Breast epithelium (tissue), 3 donors: Measurements from ENCODE around the gene ECT2.

Experiments
- POLR2A ChIP-seq: fragments of 450-650 bp; IDR thresholded peaks from one replicate; pipeline ENCODE4 v1.6.1; 2016; ENCODE audit warnings: antibody characterized with exemption, mild to moderate bottlenecking, moderate library complexity
- TF ChIP-seq, protein P1 (sequence below), 3 donors: fragments of 450-650 bp; IDR thresholded peaks; one replicate each; pipeline ENCODE4 v1.5.1; 2016 to 2017; ENCODE audit warnings: antibody characterized with exemption in 3 of 3, mild to moderate bottlenecking in 3 of 3, moderate library complexity in 3 of 3

DNA sequence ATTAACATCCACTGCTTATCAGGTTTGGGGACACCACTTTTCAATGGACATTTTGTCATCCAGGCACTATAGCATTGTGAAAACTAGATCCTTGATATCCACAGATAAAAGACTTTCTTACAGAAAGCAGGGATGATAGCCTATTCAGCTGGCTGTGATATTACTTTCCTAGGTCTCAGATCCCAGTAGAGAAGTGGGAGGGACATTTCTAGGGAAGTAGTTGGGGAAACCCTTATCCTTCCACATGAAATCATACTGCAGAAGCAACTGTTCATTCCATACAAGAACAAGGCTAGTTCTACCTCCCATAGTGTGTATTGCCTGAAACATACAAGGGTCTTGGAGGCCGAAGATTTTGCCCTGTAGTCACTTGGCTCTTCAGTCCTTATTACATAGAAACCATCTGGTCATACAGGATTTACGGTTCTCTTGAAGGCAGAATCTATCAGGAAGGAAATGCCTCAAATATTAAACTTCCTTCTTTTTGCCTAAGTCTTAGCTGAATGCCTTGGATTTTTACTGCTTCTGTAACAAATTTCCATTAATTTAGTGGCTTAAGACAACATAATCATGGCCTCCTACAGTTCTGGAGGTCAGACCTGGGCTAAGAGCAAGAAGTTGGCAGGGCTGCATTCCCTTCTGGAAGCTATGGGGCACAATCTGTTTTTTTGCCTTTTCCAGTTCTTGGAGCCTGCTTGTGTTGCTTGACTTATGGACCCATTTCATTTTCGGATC lies 119.4 kb downstream of the ECT2 start:
- TF ChIP-seq, protein P1, sequence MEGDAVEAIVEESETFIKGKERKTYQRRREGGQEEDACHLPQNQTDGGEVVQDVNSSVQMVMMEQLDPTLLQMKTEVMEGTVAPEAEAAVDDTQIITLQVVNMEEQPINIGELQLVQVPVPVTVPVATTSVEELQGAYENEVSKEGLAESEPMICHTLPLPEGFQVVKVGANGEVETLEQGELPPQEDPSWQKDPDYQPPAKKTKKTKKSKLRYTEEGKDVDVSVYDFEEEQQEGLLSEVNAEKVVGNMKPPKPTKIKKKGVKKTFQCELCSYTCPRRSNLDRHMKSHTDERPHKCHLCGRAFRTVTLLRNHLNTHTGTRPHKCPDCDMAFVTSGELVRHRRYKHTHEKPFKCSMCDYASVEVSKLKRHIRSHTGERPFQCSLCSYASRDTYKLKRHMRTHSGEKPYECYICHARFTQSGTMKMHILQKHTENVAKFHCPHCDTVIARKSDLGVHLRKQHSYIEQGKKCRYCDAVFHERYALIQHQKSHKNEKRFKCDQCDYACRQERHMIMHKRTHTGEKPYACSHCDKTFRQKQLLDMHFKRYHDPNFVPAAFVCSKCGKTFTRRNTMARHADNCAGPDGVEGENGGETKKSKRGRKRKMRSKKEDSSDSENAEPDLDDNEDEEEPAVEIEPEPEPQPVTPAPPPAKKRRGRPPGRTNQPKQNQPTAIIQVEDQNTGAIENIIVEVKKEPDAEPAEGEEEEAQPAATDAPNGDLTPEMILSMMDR (IDR thresholded peaks at IDR 0.05): no peak
- TF ChIP-seq POLR2A: no peak
